RWPE2 (cell line): Measurements from ENCODE around the gene PIGM.
A peak's percentile ranks its signal among the peaks of the same experiment; 100 is the strongest.

Experiments used
- ATAC-seq: fragments of 200-7000 bp; cut with Tn5 transposase; 3 replicates; pipeline ENCODE4 v1.9.1; 2021; ENCODE audit warnings: low read depth
- DNase-seq: peaks from one replicate; pipeline ENCODE4 v3.0.0-alpha.2; 2020; ENCODE audit warnings: low spot score
- H3K27ac ChIP-seq: fragments of 450-650 bp; 2 replicates; pipeline ENCODE4 v1.5.1; 2017; ENCODE audit warnings: mild to moderate bottlenecking; ENCODE audit not compliant: poor library complexity, severe bottlenecking
- H3K27me3 ChIP-seq: fragments of 250-450 bp; sonication (Bioruptor Pico); 2 replicates; pipeline ENCODE4 v1.5.1; 2021; ENCODE audit warnings: mild to moderate bottlenecking, moderate library complexity; ENCODE audit not compliant: insufficient read depth, poor library complexity, severe bottlenecking
- H3K36me3 ChIP-seq: fragments of 250-450 bp; sonication (Bioruptor Pico); 2 replicates; pipeline ENCODE4 v1.5.1; 2020; ENCODE audit warnings: low read depth, mild to moderate bottlenecking, moderate library complexity
- H3K4me1 ChIP-seq: fragments of 250-450 bp; sonication (Bioruptor Pico); 2 replicates; pipeline ENCODE4 v1.5.1; 2021; ENCODE audit warnings: mild to moderate bottlenecking, moderate library complexity; ENCODE audit not compliant: insufficient read depth, poor library complexity, severe bottlenecking
- H3K4me3 ChIP-seq: fragments of 250-450 bp; sonication (Bioruptor Pico); 2 replicates; pipeline ENCODE4 v1.5.1; 2021; ENCODE audit warnings: mild to moderate bottlenecking, moderate library complexity; ENCODE audit not compliant: severe bottlenecking
- H3K9me3 ChIP-seq: fragments of 250-450 bp; sonication (Bioruptor Pico); 2 replicates; pipeline ENCODE4 v1.5.1; 2021; ENCODE audit warnings: mild to moderate bottlenecking, moderate library complexity; ENCODE audit not compliant: severe bottlenecking
- CTCF ChIP-seq: fragments of 450-650 bp; IDR thresholded peaks from one replicate; pipeline ENCODE4 v1.5.1; 2017; ENCODE audit warnings: mild to moderate bottlenecking, moderate library complexity; ENCODE audit not compliant: poor library complexity, severe bottlenecking

The PIGM gene

GRCh38 chr1:160071289-160071688 is 39.5 kb upstream of the PIGM start:
- no peak for TF ChIP-seq CTCF

GRCh38 chr1:160070243-160071163 is 38.7 kb upstream of the PIGM start:
- DNase-seq, result no peak
- no peak for TF ChIP-seq CTCF
- H3K27me3 ChIP-seq, result peaks cover 11% of the 10 kb centered on the region
- no peaks in the 10 kb centered on the region for H3K4me1 ChIP-seq
- peak; percentile 91 for ATAC-seq
- H3K36me3 ChIP-seq, result no peaks in the 10 kb centered on the region
- H3K27ac ChIP-seq, result no peak overlapping the region
- peak overlapping the region; percentile 26 for H3K4me3 ChIP-seq
- H3K9me3 ChIP-seq, result no peaks in the 10 kb centered on the region

More at GRCh38 chr1:160071289-160071688, 39.5 kb upstream of the PIGM start:
- Histone ChIP-seq H3K9me3 (no peaks in the 10 kb centered on the region), H3K27me3 (peaks cover 11% of the 10 kb centered on the region), H3K4me3 (no peak overlapping the region), H3K27ac (no peak overlapping the region), H3K36me3 (no peaks in the 10 kb centered on the region), H3K4me1 (no peaks in the 10 kb centered on the region)
- ATAC-seq (no peak), DNase-seq (no peak)

GRCh38 chr1:160069460-160070231 is 37.9 kb upstream of the PIGM start, which contains the start of gene KCNJ10:
KCNJ10 (minus strand) TSS chr1:160070160; CDS start chr1:160042532, 27,628 bp downstream.
- no peaks in the 10 kb centered on the region for H3K9me3 ChIP-seq
- peaks cover 11% of the 10 kb centered on the region for H3K27me3 ChIP-seq
- DNase-seq (no peak), ATAC-seq (peak; percentile 44)
- H3K36me3 ChIP-seq, result no peaks in the 10 kb centered on the region
- no peaks in the 10 kb centered on the region for H3K4me1 ChIP-seq
- no peak within 1 kb of the TSS for H3K27ac ChIP-seq
- no peak for TF ChIP-seq CTCF
- H3K4me3 ChIP-seq, result peak within 1 kb of the TSS; percentile 26

- peaks cover 11% of the 10 kb centered on the region for H3K27me3 ChIP-seq
- no peak for TF ChIP-seq CTCF
- H3K9me3 ChIP-seq, result no peaks in the 10 kb centered on the region
- no peak overlapping the region for H3K27ac ChIP-seq
- H3K36me3 ChIP-seq, result no peaks in the 10 kb centered on the region
- H3K4me1 ChIP-seq, result no peaks in the 10 kb centered on the region
- ATAC-seq (no peak), DNase-seq (no peak)
- no peak overlapping the region for H3K4me3 ChIP-seq
Observed at GRCh38 chr1:160068225-160068624, 36.4 kb upstream of the PIGM start.
